Measurements from ENCODE around the gene GPR39.

The GPR39 gene

GRCh38 chr2:132676999-132677398, 260.4 kb downstream of the GPR39 start:
- Histone ChIP-seq H2AFZ (ENCODE audit: insufficient read depth, low read length, poor library complexity) (no peak overlapping the region), H4K91ac (ENCODE audit: low read depth, low read length) (no peak overlapping the region), H3K4me3 (ENCODE audit: low read depth, low read length) (no peak overlapping the region), H3K4ac (ENCODE audit: low read depth, low read length) (no peak overlapping the region), H3K36me3 (ENCODE audit: control insufficient read depth in 1 of 2, insufficient read depth in 2 of 2, low read length in 2 of 2) (no peaks in the 10 kb centered on the region), H4K8ac (ENCODE audit: low read depth, low read length) (no peak overlapping the region), H2BK120ac (ENCODE audit: insufficient read depth, low read length, poor library complexity) (no peak overlapping the region), H3K9ac (ENCODE audit: low read length) (no peak overlapping the region), H3K27ac (ENCODE audit: low read depth, low read length) (no peak overlapping the region), H2BK5ac (ENCODE audit: low read depth, low read length, poor library complexity) (no peak overlapping the region), H3K4me1 (ENCODE audit: control insufficient read depth in 1 of 2, insufficient read depth in 2 of 2, low read length in 2 of 2) (no peaks in the 10 kb centered on the region), H2AK5ac (ENCODE audit: low read length) (no peak overlapping the region), H3K14ac (ENCODE audit: low read length) (no peak overlapping the region), H2BK12ac (ENCODE audit: low read length) (no peak overlapping the region), H3K79me2 (ENCODE audit: control insufficient read depth, insufficient read depth, low read length, poor library complexity) (no peaks in the 10 kb centered on the region), H3K27me3 (ENCODE audit: insufficient read depth, low read length) (no peaks in the 10 kb centered on the region), H3K9me3 (ENCODE audit: insufficient read depth, low read depth, low read length) (no peaks in the 10 kb centered on the region), H3K79me1 (ENCODE audit: low read length) (no peaks in the 10 kb centered on the region), H3K23ac (ENCODE audit: low read length) (no peak overlapping the region), H4K12ac (ENCODE audit: low read depth, low read length) (no peak overlapping the region), H3K4me2 (ENCODE audit: low read length) (no peak overlapping the region), H3K18ac (ENCODE audit: low read length) (no peak overlapping the region)
- WGBS (ENCODE audit: extremely low coverage, insufficient coverage, insufficient read length), result no CpG with 5 or more reads among the region's 2 CpGs
- no peak for DNase-seq

- peak in 1 of 2 donors; percentile 12 for DNase-seq
- H3K9me3 ChIP-seq (ENCODE audit: insufficient read depth, low read depth, low read length), result no peaks in the 10 kb centered on the region
- H3K14ac ChIP-seq (ENCODE audit: low read length), result no peak overlapping the region
- no CpG with 5 or more reads among the region's 5 CpGs for WGBS (ENCODE audit: extremely low coverage, insufficient coverage, insufficient read length)
- no peak overlapping the region for H3K9ac ChIP-seq (ENCODE audit: low read length)
- H3K27ac ChIP-seq (ENCODE audit: low read depth, low read length), result no peak overlapping the region
- H3K4ac ChIP-seq (ENCODE audit: low read depth, low read length), result no peak overlapping the region
- H3K79me1 ChIP-seq (ENCODE audit: low read length), result no peaks in the 10 kb centered on the region
- no peak overlapping the region for H4K12ac ChIP-seq (ENCODE audit: low read depth, low read length)
- H3K4me2 ChIP-seq (ENCODE audit: low read length), result no peak overlapping the region
- no peak overlapping the region for H4K8ac ChIP-seq (ENCODE audit: low read depth, low read length)
- no peak overlapping the region for H2AK5ac ChIP-seq (ENCODE audit: low read length)
- H3K4me3 ChIP-seq (ENCODE audit: low read depth, low read length), result no peak overlapping the region
- H4K91ac ChIP-seq (ENCODE audit: low read depth, low read length), result no peak overlapping the region
- H2AFZ ChIP-seq (ENCODE audit: insufficient read depth, low read length, poor library complexity), result no peak overlapping the region
- no peak overlapping the region for H3K23ac ChIP-seq (ENCODE audit: low read length)
- H3K27me3 ChIP-seq (ENCODE audit: insufficient read depth, low read length), result no peaks in the 10 kb centered on the region
- no peaks in the 10 kb centered on the region for H3K36me3 ChIP-seq (ENCODE audit: control insufficient read depth in 1 of 2, insufficient read depth in 2 of 2, low read length in 2 of 2)
- no peaks in the 10 kb centered on the region for H3K4me1 ChIP-seq (ENCODE audit: control insufficient read depth in 1 of 2, insufficient read depth in 2 of 2, low read length in 2 of 2)
- H2BK5ac ChIP-seq (ENCODE audit: low read depth, low read length, poor library complexity), result no peak overlapping the region
- H2BK120ac ChIP-seq (ENCODE audit: insufficient read depth, low read length, poor library complexity), result no peak overlapping the region
- no peaks in the 10 kb centered on the region for H3K79me2 ChIP-seq (ENCODE audit: control insufficient read depth, insufficient read depth, low read length, poor library complexity)
- no peak overlapping the region for H3K18ac ChIP-seq (ENCODE audit: low read length)
- H2BK12ac ChIP-seq (ENCODE audit: low read length), result no peak overlapping the region
Measured at GRCh38 chr2:132677661-132678060, 261.1 kb downstream of the GPR39 start.

- H2AK5ac ChIP-seq (ENCODE audit: low read length), result no peak overlapping the region
- H4K91ac ChIP-seq (ENCODE audit: low read depth, low read length), result no peak overlapping the region
- no peak overlapping the region for H4K8ac ChIP-seq (ENCODE audit: low read depth, low read length)
- H2BK5ac ChIP-seq (ENCODE audit: low read depth, low read length, poor library complexity), result no peak overlapping the region
- H3K4me1 ChIP-seq (ENCODE audit: control insufficient read depth in 1 of 2, insufficient read depth in 2 of 2, low read length in 2 of 2), result no peaks in the 10 kb centered on the region
- no peak overlapping the region for H3K9ac ChIP-seq (ENCODE audit: low read length)
- no peak overlapping the region for H3K18ac ChIP-seq (ENCODE audit: low read length)
- H3K14ac ChIP-seq (ENCODE audit: low read length), result no peak overlapping the region
- no peaks in the 10 kb centered on the region for H3K36me3 ChIP-seq (ENCODE audit: control insufficient read depth in 1 of 2, insufficient read depth in 2 of 2, low read length in 2 of 2)
- H3K27me3 ChIP-seq (ENCODE audit: insufficient read depth, low read length), result no peaks in the 10 kb centered on the region
- H2BK12ac ChIP-seq (ENCODE audit: low read length), result no peak overlapping the region
- H3K9me3 ChIP-seq (ENCODE audit: insufficient read depth, low read depth, low read length), result no peaks in the 10 kb centered on the region
- H3K4me2 ChIP-seq (ENCODE audit: low read length), result no peak overlapping the region
- no peaks in the 10 kb centered on the region for H3K79me1 ChIP-seq (ENCODE audit: low read length)
- H3K4ac ChIP-seq (ENCODE audit: low read depth, low read length), result no peak overlapping the region
- no peaks in the 10 kb centered on the region for H3K79me2 ChIP-seq (ENCODE audit: control insufficient read depth, insufficient read depth, low read length, poor library complexity)
- DNase-seq, result no peak
- H2AFZ ChIP-seq (ENCODE audit: insufficient read depth, low read length, poor library complexity), result no peak overlapping the region
- H4K12ac ChIP-seq (ENCODE audit: low read depth, low read length), result no peak overlapping the region
- H3K23ac ChIP-seq (ENCODE audit: low read length), result no peak overlapping the region
- WGBS (ENCODE audit: extremely low coverage, insufficient coverage, insufficient read length), result no CpG with 5 or more reads among the region's 2 CpGs
- no peak overlapping the region for H2BK120ac ChIP-seq (ENCODE audit: insufficient read depth, low read length, poor library complexity)
- H3K27ac ChIP-seq (ENCODE audit: low read depth, low read length), result no peak overlapping the region
- no peak overlapping the region for H3K4me3 ChIP-seq (ENCODE audit: low read depth, low read length)
Measured at GRCh38 chr2:132678483-132678882, 261.9 kb downstream of the GPR39 start.

GRCh38 chr2:132680544-132680943, 263.9 kb downstream of the GPR39 start:
- no peaks in the 10 kb centered on the region for H3K79me2 ChIP-seq (ENCODE audit: control insufficient read depth, insufficient read depth, low read length, poor library complexity)
- H2BK120ac ChIP-seq (ENCODE audit: insufficient read depth, low read length, poor library complexity), result no peak overlapping the region
- H3K27ac ChIP-seq (ENCODE audit: low read depth, low read length), result no peak overlapping the region
- WGBS (ENCODE audit: extremely low coverage, insufficient coverage, insufficient read length), result no CpG with 5 or more reads among the region's 3 CpGs
- H3K27me3 ChIP-seq (ENCODE audit: insufficient read depth, low read length), result no peaks in the 10 kb centered on the region
- H4K12ac ChIP-seq (ENCODE audit: low read depth, low read length), result no peak overlapping the region
- no peak overlapping the region for H3K4me3 ChIP-seq (ENCODE audit: low read depth, low read length)
- H2BK12ac ChIP-seq (ENCODE audit: low read length), result no peak overlapping the region
- no peak overlapping the region for H2AFZ ChIP-seq (ENCODE audit: insufficient read depth, low read length, poor library complexity)
- no peak overlapping the region for H3K4me2 ChIP-seq (ENCODE audit: low read length)
- no peak overlapping the region for H3K14ac ChIP-seq (ENCODE audit: low read length)
- H3K4me1 ChIP-seq (ENCODE audit: control insufficient read depth in 1 of 2, insufficient read depth in 2 of 2, low read length in 2 of 2), result no peaks in the 10 kb centered on the region
- no peak overlapping the region for H2BK5ac ChIP-seq (ENCODE audit: low read depth, low read length, poor library complexity)
- no peak overlapping the region for H4K8ac ChIP-seq (ENCODE audit: low read depth, low read length)
- no peak overlapping the region for H3K9ac ChIP-seq (ENCODE audit: low read length)
- DNase-seq, result no peak
- H4K91ac ChIP-seq (ENCODE audit: low read depth, low read length), result no peak overlapping the region
- no peaks in the 10 kb centered on the region for H3K9me3 ChIP-seq (ENCODE audit: insufficient read depth, low read depth, low read length)
- H3K18ac ChIP-seq (ENCODE audit: low read length), result no peak overlapping the region
- no peak overlapping the region for H3K23ac ChIP-seq (ENCODE audit: low read length)
- no peak overlapping the region for H2AK5ac ChIP-seq (ENCODE audit: low read length)
- no peaks in the 10 kb centered on the region for H3K79me1 ChIP-seq (ENCODE audit: low read length)
- H3K36me3 ChIP-seq (ENCODE audit: control insufficient read depth in 1 of 2, insufficient read depth in 2 of 2, low read length in 2 of 2), result no peaks in the 10 kb centered on the region
- no peak overlapping the region for H3K4ac ChIP-seq (ENCODE audit: low read depth, low read length)

Measured in trophoblast cell (in vitro differentiated cells and primary cell).